ENCODE data around the gene MEGF10.

- no peak for TF ChIP-seq CTCF (IDR thresholded peaks at IDR 0.05 in 2 of 3, conservative IDR thresholded peaks at IDR 0.05 in 1 of 3; ENCODE audit: control insufficient read depth in 2 of 3, extremely low read depth in 1 of 3, insufficient read depth in 1 of 3, low read depth in 3 of 3, low read length in 3 of 3)
- TF ChIP-seq SRF (IDR thresholded peaks at IDR 0.05; ENCODE audit: low read depth in 2 of 2, low read length in 2 of 2): no peak
- no peak for TF ChIP-seq HCFC1 (IDR thresholded peaks at IDR 0.05; ENCODE audit: low read length)
- no peak for TF ChIP-seq FOXK2 (IDR thresholded peaks at IDR 0.05)
- TF ChIP-seq ZBTB11 (CRISPR knock-in tag; IDR thresholded peaks at IDR 0.05): no peak
- no peak for TF ChIP-seq EZH2 (IDR thresholded peaks at IDR 0.05; ENCODE audit: borderline replicate concordance, control insufficient read depth, low read depth, low read length)
- no peak for TF ChIP-seq POLR2AphosphoS5 (IDR thresholded peaks at IDR 0.05; ENCODE audit: low read length)
- TF ChIP-seq POLR2A (IDR thresholded peaks at IDR 0.05; ENCODE audit: low read depth, low read length): no peak
- no peak for TF ChIP-seq PBX3 (IDR thresholded peaks at IDR 0.05; ENCODE audit: insufficient replicate concordance, low read depth, low read length)
Measured at GRCh38 chr5:127426661-127427060, 136.1 kb downstream of the MEGF10 start.
